Endothelial cell (in vitro differentiated cells): ENCODE results near the gene CDKAL1. TPM values are rescaled to one million over a fixed set of nuclear protein-coding genes. Genes with fewer than 3 reads are reported as not detected.

Experiments used
- DNase-seq: peaks from one replicate; pipeline ENCODE4 v3.0.0; 2021; ENCODE audit warnings: low spot score
- H3K27ac Mint-ChIP-seq: one replicate; pipeline ENCODE4 v1.8.0; 2021; ENCODE audit warnings: mixed read lengths, inconsistent platforms; ENCODE audit not compliant: unreplicated experiment
- H3K27me3 Mint-ChIP-seq: one replicate; pipeline ENCODE4 v1.8.0; 2021; ENCODE audit warnings: mild to moderate bottlenecking, moderate library complexity, mixed read lengths, inconsistent platforms; ENCODE audit not compliant: unreplicated experiment
- H3K36me3 Mint-ChIP-seq: one replicate; pipeline ENCODE4 v1.8.0; 2021; ENCODE audit warnings: mild to moderate bottlenecking, low read depth, mixed read lengths, inconsistent platforms; ENCODE audit not compliant: unreplicated experiment
- H3K4me1 Mint-ChIP-seq: one replicate; pipeline ENCODE4 v1.8.0; 2021; ENCODE audit warnings: mild to moderate bottlenecking, mixed read lengths, inconsistent platforms; ENCODE audit not compliant: unreplicated experiment
- H3K4me3 Mint-ChIP-seq: one replicate; pipeline ENCODE4 v1.8.0; 2021; ENCODE audit warnings: mild to moderate bottlenecking, mixed read lengths, inconsistent platforms; ENCODE audit not compliant: unreplicated experiment
- H3K9me3 Mint-ChIP-seq: one replicate; pipeline ENCODE4 v1.8.0; 2021; ENCODE audit warnings: mixed read lengths, inconsistent platforms; ENCODE audit not compliant: unreplicated experiment
- total RNA-seq: library from RNA; stranded (reverse); fragmentation: NEBNext Ultra II Directional; extraction: Animal tissue kit (Norgen Biotek cat#: 25700); gene quantifications from one replicate; pipeline ENCODE4 v1.2.1, GENCODE V29; 2021; ENCODE audit not compliant: unreplicated experiment
- TF ChIP-seq, protein P1 (sequence below): fragments of 200-600 bp; sonication (generic); IDR thresholded peaks from one replicate; pipeline ENCODE4 v1.5.0; 2021; ENCODE audit warnings: antibody characterized with exemption; ENCODE audit not compliant: unreplicated experiment

CDKAL1 gene
- total RNA-seq, 1 donor from 2014 or later, result 43.9 TPM

DNA sequence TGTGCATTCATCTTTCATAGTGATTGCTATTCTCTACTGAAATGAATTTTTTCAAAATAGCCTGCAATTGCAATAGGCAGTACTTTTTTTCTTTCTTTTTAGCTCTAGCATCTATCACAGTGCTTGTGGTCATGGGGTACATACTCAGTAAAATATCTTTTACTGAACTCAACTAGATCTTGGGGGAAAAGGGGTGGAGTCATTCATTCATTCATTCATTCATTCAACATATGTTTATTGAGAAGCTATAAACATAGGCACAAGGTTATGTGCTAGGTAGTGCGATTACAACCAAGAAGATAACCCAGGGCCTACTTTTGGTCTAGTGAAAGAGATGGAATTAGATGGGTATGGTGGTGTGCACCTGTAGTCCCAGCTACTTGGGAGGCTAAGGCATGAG lies 1.4 kb upstream of the CDKAL1 start:
- H3K36me3 Mint-ChIP-seq, result no peaks in the 10 kb centered on the region
- DNase-seq, result no peak
- H3K4me1 Mint-ChIP-seq, result peaks cover 4% of the 10 kb centered on the region
- peak overlapping the region; percentile 6 for H3K27ac Mint-ChIP-seq
- H3K4me3 Mint-ChIP-seq, result no peak overlapping the region
- TF ChIP-seq, protein P1, sequence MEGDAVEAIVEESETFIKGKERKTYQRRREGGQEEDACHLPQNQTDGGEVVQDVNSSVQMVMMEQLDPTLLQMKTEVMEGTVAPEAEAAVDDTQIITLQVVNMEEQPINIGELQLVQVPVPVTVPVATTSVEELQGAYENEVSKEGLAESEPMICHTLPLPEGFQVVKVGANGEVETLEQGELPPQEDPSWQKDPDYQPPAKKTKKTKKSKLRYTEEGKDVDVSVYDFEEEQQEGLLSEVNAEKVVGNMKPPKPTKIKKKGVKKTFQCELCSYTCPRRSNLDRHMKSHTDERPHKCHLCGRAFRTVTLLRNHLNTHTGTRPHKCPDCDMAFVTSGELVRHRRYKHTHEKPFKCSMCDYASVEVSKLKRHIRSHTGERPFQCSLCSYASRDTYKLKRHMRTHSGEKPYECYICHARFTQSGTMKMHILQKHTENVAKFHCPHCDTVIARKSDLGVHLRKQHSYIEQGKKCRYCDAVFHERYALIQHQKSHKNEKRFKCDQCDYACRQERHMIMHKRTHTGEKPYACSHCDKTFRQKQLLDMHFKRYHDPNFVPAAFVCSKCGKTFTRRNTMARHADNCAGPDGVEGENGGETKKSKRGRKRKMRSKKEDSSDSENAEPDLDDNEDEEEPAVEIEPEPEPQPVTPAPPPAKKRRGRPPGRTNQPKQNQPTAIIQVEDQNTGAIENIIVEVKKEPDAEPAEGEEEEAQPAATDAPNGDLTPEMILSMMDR, result no peak
- H3K27me3 Mint-ChIP-seq, result peaks cover 2% of the 10 kb centered on the region
- H3K9me3 Mint-ChIP-seq, result no peaks in the 10 kb centered on the region

DNA sequence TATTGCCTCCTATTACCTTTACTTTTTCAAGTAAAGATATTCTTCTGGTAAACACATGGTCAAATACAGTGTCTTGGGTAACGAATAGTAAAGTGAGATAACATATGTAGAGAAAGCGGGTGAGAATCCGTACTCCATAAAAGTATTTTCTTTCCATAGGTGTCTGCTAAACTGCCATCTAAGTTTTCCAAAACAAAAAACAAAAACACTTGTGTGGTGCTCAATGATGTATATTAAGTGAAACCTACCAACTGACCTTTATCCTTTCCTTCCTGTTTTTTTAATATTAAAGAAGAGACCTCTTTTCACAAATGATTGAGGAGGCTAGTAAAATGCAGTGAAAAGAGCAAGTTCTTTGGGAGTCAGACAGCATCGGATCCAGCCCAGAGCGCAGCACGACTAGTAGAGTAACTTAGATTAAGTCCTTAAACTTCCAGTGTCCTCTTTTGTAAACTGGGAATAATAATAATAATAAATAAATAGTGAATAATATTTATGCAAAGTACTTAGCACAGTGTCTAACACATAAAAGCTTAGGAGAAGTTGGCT lies 437 bp upstream of the CDKAL1 start:
- peaks cover 12% of the 10 kb centered on the region for H3K4me1 Mint-ChIP-seq
- H3K9me3 Mint-ChIP-seq, result no peaks in the 10 kb centered on the region
- peaks cover 2% of the 10 kb centered on the region for H3K27me3 Mint-ChIP-seq
- H3K27ac Mint-ChIP-seq, result no peak overlapping the region
- H3K36me3 Mint-ChIP-seq, result no peaks in the 10 kb centered on the region
- peak overlapping the region; percentile 99 for H3K4me3 Mint-ChIP-seq
- TF ChIP-seq, protein P1, result no peak
- no peak for DNase-seq

DNA sequence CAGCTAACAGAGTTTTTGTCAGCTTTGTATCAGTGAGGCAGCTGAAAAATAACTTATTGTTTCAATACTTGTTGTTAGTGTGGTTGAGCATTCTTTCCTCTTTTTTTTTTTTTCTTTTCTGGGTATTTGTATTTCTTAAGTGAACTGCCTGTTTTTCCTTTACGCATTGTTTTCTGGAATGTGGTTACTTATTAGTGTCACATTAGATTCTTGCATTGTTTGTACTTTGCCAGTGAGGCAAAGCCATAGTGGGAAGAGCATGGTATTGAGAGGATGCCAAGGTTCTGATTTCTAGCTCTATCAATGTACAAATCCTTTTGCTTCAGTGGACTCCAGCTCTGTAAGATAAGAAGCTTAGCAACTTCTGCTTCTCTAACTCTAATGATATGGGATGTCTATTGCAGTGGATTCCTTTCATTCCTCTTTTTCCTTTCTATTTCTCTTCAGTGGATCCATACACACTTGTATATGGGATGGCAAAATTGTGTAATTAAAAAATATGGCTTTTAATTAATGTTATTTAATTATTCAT lies 3.9 kb downstream of the CDKAL1 start:
- DNase-seq, result no peak
- Mint-ChIP-seq H3K4me3 (no peak overlapping the region), H3K4me1 (peaks cover 19% of the 10 kb centered on the region), H3K9me3 (no peaks in the 10 kb centered on the region), H3K36me3 (peaks cover 7% of the 10 kb centered on the region), H3K27me3 (peaks cover 2% of the 10 kb centered on the region), H3K27ac (no peak overlapping the region)
- TF ChIP-seq, protein P1, result no peak

DNA sequence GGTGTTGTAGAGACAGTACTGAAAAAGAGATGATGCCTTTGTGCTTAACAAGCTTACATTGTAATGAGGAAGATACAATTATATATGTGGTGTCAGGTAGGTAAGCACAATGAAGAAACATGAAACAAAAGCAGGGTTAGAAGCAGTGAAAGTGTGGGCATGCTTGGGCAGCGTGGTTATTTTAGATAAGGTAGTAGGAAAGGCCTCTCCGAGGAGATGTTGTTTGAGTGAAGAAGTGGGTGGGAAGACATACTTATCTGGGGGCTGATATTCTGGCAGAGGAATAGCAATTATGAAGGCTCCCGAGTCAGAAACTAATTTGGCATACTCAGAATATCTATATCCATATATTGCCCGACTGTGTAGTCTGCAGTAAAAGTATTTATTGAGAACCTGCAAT lies 4.7 kb downstream of the CDKAL1 start:
- peaks cover 19% of the 10 kb centered on the region for H3K4me1 Mint-ChIP-seq
- H3K4me3 Mint-ChIP-seq, result no peak overlapping the region
- peaks cover 2% of the 10 kb centered on the region for H3K27me3 Mint-ChIP-seq
- no peak overlapping the region for H3K27ac Mint-ChIP-seq
- TF ChIP-seq, protein P1, result no peak
- H3K36me3 Mint-ChIP-seq, result peaks cover 7% of the 10 kb centered on the region
- DNase-seq, result no peak
- no peaks in the 10 kb centered on the region for H3K9me3 Mint-ChIP-seq

DNA sequence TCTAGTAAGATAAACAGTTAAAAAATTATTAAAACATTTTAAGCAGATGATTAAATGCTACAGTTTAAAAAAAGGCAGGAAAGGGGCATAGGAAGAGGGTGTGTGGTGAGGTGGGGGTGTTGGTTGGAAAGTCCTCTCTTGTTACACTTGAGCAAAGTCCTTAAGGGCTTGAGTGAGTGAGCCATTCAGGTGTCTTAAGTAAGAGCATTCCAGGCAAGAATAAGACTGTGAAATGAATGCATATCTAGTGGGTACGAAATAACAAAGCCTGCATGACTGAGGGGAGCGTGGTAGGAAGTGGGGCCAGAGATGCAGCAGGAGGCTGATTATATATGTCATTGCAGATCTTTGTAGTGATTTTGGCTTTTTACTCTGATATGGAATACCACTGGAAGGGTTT lies 5.1 kb downstream of the CDKAL1 start:
- peak overlapping the region; percentile 9 for H3K27ac Mint-ChIP-seq
- TF ChIP-seq, protein P1, result no peak

More for the DNA sequence above, 5.1 kb downstream of the CDKAL1 start:
- Mint-ChIP-seq H3K36me3 (peaks cover 7% of the 10 kb centered on the region), H3K4me3 (peak overlapping the region; percentile 52), H3K9me3 (no peaks in the 10 kb centered on the region), H3K27me3 (no peaks in the 10 kb centered on the region), H3K4me1 (peaks cover 17% of the 10 kb centered on the region)
- DNase-seq, result no peak
